MCF 10A (cell line): ENCODE data around the gene PPP2R5D. TPM values are rescaled to one million over a fixed set of nuclear protein-coding genes. Genes with fewer than 3 reads are reported as not detected.

Experiments
- BruUV-seq: library from RNA; stranded (reverse); fragments of 400-500 nt; replicated peaks from 2 replicates; lab custom pipeline; 2021; lab: Mats Ljungman, UMichigan
- CTCF ChIA-PET: fragments of 300-600 bp; sonication (Branson Sonifier 250); formaldehyde crosslinking; extraction: SDS; loops from one replicate; lab custom pipeline; 2021; ENCODE audit warnings: antibody characterized with exemption, inconsistent platforms; lab: Yijun Ruan, JAX
- POLR2A ChIA-PET: fragments of 300-600, 350-650 bp; sonication (Branson Sonifier 250); formaldehyde crosslinking; extraction: SDS; loops from one replicate; lab custom pipeline; 2020; ENCODE audit warnings: antibody characterized with exemption, inconsistent platforms; lab: Yijun Ruan, JAX
- DNase-seq: peaks from one replicate; pipeline ENCODE4 v3.0.0-alpha.2; 2018; ENCODE audit not compliant: unreplicated experiment
- H3K27ac Mint-ChIP-seq: one replicate; pipeline ENCODE4 v1.8.0; 2022; ENCODE audit warnings: mild to moderate bottlenecking, low read depth, mixed read lengths; ENCODE audit not compliant: unreplicated experiment
- H3K27me3 Mint-ChIP-seq: one replicate; pipeline ENCODE4 v1.8.0; 2022; ENCODE audit warnings: mixed read lengths; ENCODE audit not compliant: insufficient read depth, unreplicated experiment
- H3K36me3 Mint-ChIP-seq: one replicate; pipeline ENCODE4 v1.8.0; 2022; ENCODE audit warnings: mild to moderate bottlenecking, moderate library complexity, mixed read lengths; ENCODE audit not compliant: insufficient read depth, unreplicated experiment
- H3K4me1 Mint-ChIP-seq: one replicate; pipeline ENCODE4 v1.8.0; 2022; ENCODE audit warnings: mixed read lengths; ENCODE audit not compliant: insufficient read depth, unreplicated experiment
- H3K4me3 Mint-ChIP-seq: one replicate; pipeline ENCODE4 v1.8.0; 2022; ENCODE audit warnings: mild to moderate bottlenecking, moderate library complexity, mixed read lengths; ENCODE audit not compliant: unreplicated experiment
- H3K9me3 Mint-ChIP-seq: one replicate; pipeline ENCODE4 v1.8.0; 2022; ENCODE audit warnings: mixed read lengths; ENCODE audit not compliant: unreplicated experiment
- CTCF ChIP-seq: fragments of 200-600 bp; IDR thresholded peaks from one replicate; pipeline ENCODE4 v1.8.0; 2022; ENCODE audit warnings: antibody characterized with exemption, mild to moderate bottlenecking; ENCODE audit not compliant: unreplicated experiment
- intact Hi-C: fragments of 100-400 bp; cut with micrococcal nuclease; formaldehyde crosslinking; loops from 2 replicates; pipeline ENCODE4 v1.14.1; 2022
- total RNA-seq: library from RNA; stranded (reverse); gene quantifications from 2 replicates; pipeline ENCODE4 v1.2.3, GENCODE V29; 2022

PPP2R5D gene
- total RNA-seq, 1 experiment from 2014 or later = 17.9 TPM

- no peak for TF ChIP-seq CTCF
- no peaks in the 10 kb centered on the region for H3K27me3 Mint-ChIP-seq
- intact Hi-C loops = loop anchor here (5.0 kb wide), 1 partner anchor 38 kb away; the partner anchor contains the start of gene CUL7
- DNase-seq = peak; percentile 13
- BruUV-seq = no TSS peak
- H3K36me3 Mint-ChIP-seq = peaks cover 27% of the 10 kb centered on the region
- ChIA-PET POLR2A (interaction anchor here (0.6 to 5.5 kb wide), 31 partner anchors 7 to 1391 kb away, joined by 3 to 53 read pairs (median 5); partner anchors contain the start of genes CNPY3, CUL7, GTPBP2 and KLC4), CTCF (interaction anchor here (0.6 to 2.7 kb wide), 5 partner anchors 40 to 582 kb away, joined by 3 to 12 read pairs (median 5); partner anchors contain the start of gene CUL7)
- H3K27ac Mint-ChIP-seq = peak overlapping the region; percentile 99
- H3K4me3 Mint-ChIP-seq = peak overlapping the region; percentile 99
- no peaks in the 10 kb centered on the region for H3K9me3 Mint-ChIP-seq
- peaks cover 32% of the 10 kb centered on the region for H3K4me1 Mint-ChIP-seq
Observed at GRCh38 chr6:43014434-43014909, 30.1 kb downstream of the PPP2R5D start.

GRCh38 chr6:43016176-43016942 lies 32.0 kb downstream of the PPP2R5D start:
- H3K27me3 Mint-ChIP-seq = no peaks in the 10 kb centered on the region
- intact Hi-C loops = no loop called here
- ChIA-PET CTCF (interaction anchor here (0.6 to 2.7 kb wide), 7 partner anchors 27 to 156 kb away, joined by 3 to 11 read pairs (median 3); no protein-coding TSS in a partner anchor), POLR2A (interaction anchor here (0.5 to 4.9 kb wide), 6 partner anchors 9 to 322 kb away, joined by 3 to 53 read pairs (median 4); partner anchors contain the start of genes CUL7, KLC4 and MRPL2)
- BruUV-seq = no TSS peak
- DNase-seq = no peak
- no peak for TF ChIP-seq CTCF
- H3K36me3 Mint-ChIP-seq = peaks cover 35% of the 10 kb centered on the region
- H3K4me3 Mint-ChIP-seq = peak overlapping the region; percentile 39
- peaks cover 32% of the 10 kb centered on the region for H3K4me1 Mint-ChIP-seq
- H3K9me3 Mint-ChIP-seq = no peaks in the 10 kb centered on the region
- H3K27ac Mint-ChIP-seq = no peak overlapping the region

- CTCF ChIA-PET = interaction anchor here (2.7 kb wide), 1 partner anchor 127 kb away, joined by 11 read pairs; no protein-coding TSS in a partner anchor
- Mint-ChIP-seq H3K27ac (no peak overlapping the region), H3K4me1 (peaks cover 31% of the 10 kb centered on the region), H3K9me3 (no peaks in the 10 kb centered on the region), H3K27me3 (no peaks in the 10 kb centered on the region), H3K4me3 (no peak overlapping the region), H3K36me3 (peaks cover 40% of the 10 kb centered on the region)
- no peak for TF ChIP-seq CTCF
- no TSS peak for BruUV-seq
- intact Hi-C loops = no loop called here
- no peak for DNase-seq
- POLR2A ChIA-PET = interaction anchor here (0.6 to 4.9 kb wide), 4 partner anchors 37 to 321 kb away, joined by 3 to 53 read pairs (median 26); partner anchors contain the start of genes CUL7, KLC4 and MRPL2
Observed at GRCh38 chr6:43016943-43017334, 32.6 kb downstream of the PPP2R5D start.

GRCh38 chr6:43019152-43019551 lies 34.8 kb downstream of the PPP2R5D start:
- H3K27me3 Mint-ChIP-seq = no peaks in the 10 kb centered on the region
- TF ChIP-seq CTCF = no peak
- H3K9me3 Mint-ChIP-seq = no peaks in the 10 kb centered on the region
- intact Hi-C loops = no loop called here
- CTCF ChIA-PET = no interaction called here
- no TSS peak for BruUV-seq
- peak overlapping the region; percentile 16 for H3K27ac Mint-ChIP-seq
- no peak for DNase-seq
- H3K36me3 Mint-ChIP-seq = peaks cover 41% of the 10 kb centered on the region
- POLR2A ChIA-PET = interaction anchor here (0.7 kb wide), 2 partner anchors 40 to 91 kb away, joined by 3 to 4 read pairs; partner anchors contain the start of genes KLC4 and MRPL2
- H3K4me1 Mint-ChIP-seq = peaks cover 17% of the 10 kb centered on the region
- H3K4me3 Mint-ChIP-seq = no peak overlapping the region
